Coronary artery (tissue), 2 donors: ENCODE measurements around the gene CAP2.

Source experiments
- DNase-seq: peaks from one replicate; pipeline ENCODE4 v3.0.0-alpha.2; 2017; ENCODE audit warnings: low spot score
- H3K27ac ChIP-seq, 2 donors: fragments of 200-600 bp; sonication (generic); one replicate each; pipeline ENCODE4 v1.5.1; 2016 to 2019
- H3K4me3 ChIP-seq: fragments of 200-600 bp; sonication (generic); 2 replicates; pipeline ENCODE4 v1.5.1; 2016; ENCODE audit warnings: mild to moderate bottlenecking, moderate library complexity
- TF ChIP-seq, protein P1 (sequence below): fragments of 200-600 bp; sonication (generic); IDR thresholded peaks from one replicate; pipeline ENCODE4 v1.5.1; 2019; ENCODE audit warnings: antibody characterized with exemption

The CAP2 gene, protein sequence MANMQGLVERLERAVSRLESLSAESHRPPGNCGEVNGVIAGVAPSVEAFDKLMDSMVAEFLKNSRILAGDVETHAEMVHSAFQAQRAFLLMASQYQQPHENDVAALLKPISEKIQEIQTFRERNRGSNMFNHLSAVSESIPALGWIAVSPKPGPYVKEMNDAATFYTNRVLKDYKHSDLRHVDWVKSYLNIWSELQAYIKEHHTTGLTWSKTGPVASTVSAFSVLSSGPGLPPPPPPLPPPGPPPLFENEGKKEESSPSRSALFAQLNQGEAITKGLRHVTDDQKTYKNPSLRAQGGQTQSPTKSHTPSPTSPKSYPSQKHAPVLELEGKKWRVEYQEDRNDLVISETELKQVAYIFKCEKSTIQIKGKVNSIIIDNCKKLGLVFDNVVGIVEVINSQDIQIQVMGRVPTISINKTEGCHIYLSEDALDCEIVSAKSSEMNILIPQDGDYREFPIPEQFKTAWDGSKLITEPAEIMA

DNA sequence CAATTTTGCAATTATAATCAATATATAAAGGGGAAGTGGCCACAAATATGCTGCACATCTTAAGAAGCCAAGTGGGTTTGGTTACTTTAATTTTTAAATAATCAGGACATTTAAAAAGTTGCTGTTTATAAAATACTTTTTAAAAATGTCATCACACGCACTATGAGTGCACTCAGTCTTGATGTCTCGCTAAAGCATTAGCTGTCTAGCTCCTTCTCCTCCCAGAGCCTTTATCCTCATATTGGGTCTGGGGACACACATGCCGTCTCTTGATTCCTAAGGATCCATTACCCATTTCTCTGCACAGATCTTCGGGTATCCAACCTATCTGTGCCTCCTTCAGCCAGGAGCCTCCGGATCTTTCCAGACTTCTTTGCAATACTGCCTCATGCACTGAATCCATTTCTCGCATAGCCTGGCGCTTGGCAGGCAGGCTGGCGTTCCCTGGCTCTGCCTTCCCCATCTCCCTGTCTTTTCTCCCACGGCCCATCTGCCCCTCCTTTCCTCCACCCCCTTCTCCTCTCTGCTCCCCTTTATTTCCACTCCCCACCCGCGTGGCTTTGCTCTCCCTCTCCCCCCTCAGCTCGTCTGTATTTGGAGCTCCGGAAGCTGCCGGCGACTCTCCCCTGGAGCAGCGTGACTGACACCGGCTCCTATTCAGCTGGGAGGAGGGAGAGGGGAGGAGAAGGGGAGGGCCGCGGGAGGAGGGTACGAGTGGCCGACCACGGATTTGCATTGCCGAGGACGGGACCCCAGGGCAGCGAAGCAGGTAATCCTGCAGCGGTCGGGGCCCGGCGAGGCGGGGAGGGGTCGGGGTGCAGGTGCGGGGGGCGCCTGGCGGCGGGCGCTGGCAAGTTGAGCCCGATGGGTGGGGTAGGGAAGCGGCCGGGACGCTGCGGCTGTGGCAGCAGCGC is at the start of gene CAP2:
CAP2 (plus strand) TSS at position 618 of the 914 bp plus-strand sequence. CDS start 27,961 bp downstream, outside the sequence.
- TF ChIP-seq, protein P1, sequence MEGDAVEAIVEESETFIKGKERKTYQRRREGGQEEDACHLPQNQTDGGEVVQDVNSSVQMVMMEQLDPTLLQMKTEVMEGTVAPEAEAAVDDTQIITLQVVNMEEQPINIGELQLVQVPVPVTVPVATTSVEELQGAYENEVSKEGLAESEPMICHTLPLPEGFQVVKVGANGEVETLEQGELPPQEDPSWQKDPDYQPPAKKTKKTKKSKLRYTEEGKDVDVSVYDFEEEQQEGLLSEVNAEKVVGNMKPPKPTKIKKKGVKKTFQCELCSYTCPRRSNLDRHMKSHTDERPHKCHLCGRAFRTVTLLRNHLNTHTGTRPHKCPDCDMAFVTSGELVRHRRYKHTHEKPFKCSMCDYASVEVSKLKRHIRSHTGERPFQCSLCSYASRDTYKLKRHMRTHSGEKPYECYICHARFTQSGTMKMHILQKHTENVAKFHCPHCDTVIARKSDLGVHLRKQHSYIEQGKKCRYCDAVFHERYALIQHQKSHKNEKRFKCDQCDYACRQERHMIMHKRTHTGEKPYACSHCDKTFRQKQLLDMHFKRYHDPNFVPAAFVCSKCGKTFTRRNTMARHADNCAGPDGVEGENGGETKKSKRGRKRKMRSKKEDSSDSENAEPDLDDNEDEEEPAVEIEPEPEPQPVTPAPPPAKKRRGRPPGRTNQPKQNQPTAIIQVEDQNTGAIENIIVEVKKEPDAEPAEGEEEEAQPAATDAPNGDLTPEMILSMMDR = no peak
- peak; percentile 89 for DNase-seq
- Histone ChIP-seq H3K27ac (peak within 1 kb of the TSS; percentile 74 to 97), H3K4me3 (peak within 1 kb of the TSS; percentile 94)

DNA sequence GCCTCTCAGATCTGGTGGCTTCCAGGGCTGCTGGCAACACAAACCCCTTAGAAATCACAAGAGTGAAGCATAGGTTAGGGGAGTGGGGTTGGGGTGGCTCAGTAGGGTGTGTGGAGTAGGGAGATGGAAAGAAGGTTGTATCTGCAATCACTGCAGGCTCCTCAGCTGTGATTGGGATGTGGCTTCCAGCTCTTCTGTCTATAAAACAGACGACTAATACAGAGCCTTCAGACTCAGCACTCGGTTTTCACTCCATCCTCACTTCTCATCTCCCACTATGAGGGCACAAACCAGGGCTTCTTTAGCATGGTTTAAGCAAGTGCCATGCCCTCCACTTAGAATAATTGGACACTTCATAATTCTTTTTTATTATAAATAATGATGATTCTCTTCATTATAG is 46.4 kb upstream of the CAP2 start:
- Histone ChIP-seq H3K27ac (no peak overlapping the region), H3K4me3 (no peak overlapping the region)
- no peak for DNase-seq
- TF ChIP-seq, protein P1 = no peak

DNA sequence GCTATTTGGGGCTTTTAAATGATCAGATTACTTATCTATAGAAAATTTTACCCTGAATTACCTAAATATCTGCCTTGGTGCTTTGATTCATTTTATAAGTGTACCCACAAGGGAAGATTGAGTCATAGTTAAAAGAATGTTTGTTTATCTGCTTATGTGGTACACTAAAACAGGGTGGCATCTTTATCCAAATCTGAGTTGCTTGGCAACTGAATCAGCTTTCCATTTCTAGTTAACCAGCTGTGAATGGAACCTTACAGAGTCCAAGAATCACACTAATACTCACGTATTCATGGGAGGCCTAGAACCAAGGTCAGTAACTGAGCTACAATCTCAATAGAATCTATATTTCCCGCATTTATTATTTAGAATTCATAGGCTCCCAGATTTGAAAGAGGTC is 44.0 kb upstream of the CAP2 start:
- Histone ChIP-seq H3K4me3 (no peak overlapping the region), H3K27ac (no peak overlapping the region)
- no peak for DNase-seq
- TF ChIP-seq, protein P1 = no peak

DNA sequence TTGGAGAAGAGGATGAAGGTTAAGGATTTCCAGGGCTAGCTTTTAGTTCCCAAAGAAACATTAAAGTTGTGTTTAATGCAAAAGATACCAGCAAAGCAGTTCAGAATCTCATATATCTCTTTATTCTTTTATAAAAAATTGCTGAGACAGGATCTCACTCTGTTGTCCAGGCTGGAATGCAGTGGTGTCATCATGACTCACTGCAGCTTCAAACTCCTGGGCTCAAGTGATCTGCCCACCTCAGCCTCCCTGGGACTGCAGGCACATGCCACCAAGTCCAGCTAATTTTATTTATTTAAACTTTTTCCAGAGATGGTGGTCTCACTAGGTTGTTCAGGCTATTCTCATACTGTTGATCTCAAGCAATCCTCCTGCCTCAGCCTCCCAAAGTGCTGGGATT is 41.1 kb upstream of the CAP2 start:
- Histone ChIP-seq H3K4me3 (no peak overlapping the region), H3K27ac (no peak overlapping the region)
- TF ChIP-seq, protein P1 = no peak
- no peak for DNase-seq

DNA sequence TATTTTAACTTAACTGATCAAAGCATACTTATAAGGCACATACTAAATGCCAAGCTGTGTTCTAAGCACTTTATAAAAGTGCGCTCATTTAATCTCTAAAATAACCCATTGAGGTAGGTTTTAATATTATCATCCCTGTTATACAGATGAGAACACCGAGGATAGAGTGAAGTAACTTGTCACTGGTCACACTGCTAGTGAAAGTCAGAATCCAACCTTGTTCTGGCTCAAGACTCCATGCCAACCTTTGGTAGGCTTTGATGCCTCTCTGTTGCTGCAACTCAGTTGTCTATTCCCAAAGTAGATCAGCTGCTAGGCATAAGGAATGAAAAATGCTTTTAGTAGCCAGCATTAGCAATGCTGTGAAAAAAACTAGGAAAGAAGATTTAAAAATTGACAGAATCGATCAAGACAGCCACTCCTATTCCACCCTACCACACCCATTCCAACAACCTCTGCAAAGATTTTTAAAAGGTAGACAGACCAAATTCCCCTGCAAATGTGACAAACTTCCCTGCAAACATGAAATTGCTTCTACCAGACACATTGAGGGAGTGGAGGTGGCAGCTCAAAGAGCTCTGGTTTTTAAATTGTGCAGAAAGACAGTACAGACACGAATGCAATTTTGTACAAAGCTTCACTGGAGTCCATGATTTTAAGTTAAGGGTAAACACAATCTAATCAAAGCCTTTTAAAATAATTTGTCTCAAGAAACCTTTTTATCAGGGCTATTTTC is 39.8 kb upstream of the CAP2 start:
- TF ChIP-seq, protein P1 = no peak
- Histone ChIP-seq H3K27ac (no peak overlapping the region), H3K4me3 (no peak overlapping the region)
- DNase-seq = no peak

DNA sequence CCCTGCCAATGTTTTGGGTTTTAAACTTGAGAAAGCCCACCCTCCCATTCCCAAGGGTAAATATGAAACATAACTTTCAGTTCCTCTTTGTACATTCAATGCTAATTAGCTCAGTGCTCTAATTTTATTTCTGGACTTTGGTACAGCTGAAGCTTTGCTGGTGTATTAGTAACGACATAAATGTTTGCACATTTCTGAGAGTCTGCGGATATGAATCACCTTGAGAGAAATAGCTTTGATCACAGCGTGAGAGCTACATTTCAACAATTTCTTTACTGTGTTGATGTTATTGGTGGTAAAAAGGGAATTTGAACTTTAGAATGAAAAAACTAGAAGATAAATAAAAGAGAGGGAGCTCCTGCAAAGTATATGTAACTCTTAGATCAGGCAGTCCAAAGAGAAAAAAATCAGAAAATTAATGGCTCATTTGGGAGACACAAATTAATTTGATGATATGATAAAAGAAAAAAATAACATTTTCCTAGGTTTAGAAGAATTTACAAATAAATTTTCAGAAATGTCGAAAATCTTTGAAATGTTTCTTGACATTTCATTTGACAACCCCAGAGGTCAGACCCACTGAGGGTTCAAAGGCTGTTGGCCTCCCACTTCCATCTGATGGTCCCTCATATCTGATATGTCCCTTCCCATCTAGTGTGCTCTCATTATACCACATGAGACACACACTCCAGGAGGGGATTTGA is 38.5 kb upstream of the CAP2 start:
- Histone ChIP-seq H3K27ac (no peak overlapping the region), H3K4me3 (no peak overlapping the region)
- TF ChIP-seq, protein P1 = no peak
- DNase-seq = no peak
